Lung (tissue), 12 donors: Measurements from ENCODE around the gene RNFT2. TPM values are rescaled to one million over a fixed set of nuclear protein-coding genes. Genes with fewer than 3 reads are reported as not detected.

ENCODE experiments used
- ATAC-seq: fragments of 200-7000 bp; cut with Tn5 transposase; one replicate; pipeline ENCODE4 v1.9.1; 2020; ENCODE audit warnings: moderate number of reproducible peaks; ENCODE audit not compliant: insufficient read depth, low FRiP score
- DNase-seq, 3 donors: peaks; one replicate each; pipeline ENCODE4 v3.0.0-alpha.2; 2013 to 2017
- H3K27ac ChIP-seq, 2 donors: one replicate each; pipeline ENCODE4 v1.5.1; 2013; ENCODE audit warnings: mild to moderate bottlenecking in 2 of 2, moderate library complexity in 2 of 2, control low read depth in 1 of 2, inconsistent platforms in 1 of 2, low read depth in 1 of 2, low read length in 1 of 2
- H3K27me3 ChIP-seq, 3 donors: one replicate each; pipeline ENCODE4 v1.5.1; 2013; ENCODE audit warnings: low read length in 2 of 3; ENCODE audit not compliant: control insufficient read depth in 3 of 3, insufficient read depth in 3 of 3
- H3K36me3 ChIP-seq, 4 donors: one replicate each; pipeline ENCODE4 v1.5.1; 2013; ENCODE audit warnings: low read length in 4 of 4, mild to moderate bottlenecking in 1 of 4, moderate library complexity in 1 of 4; ENCODE audit not compliant: control insufficient read depth in 4 of 4, insufficient read depth in 4 of 4
- H3K4me1 ChIP-seq, 5 donors: one replicate each; pipeline ENCODE4 v1.5.1; 2013; ENCODE audit warnings: low read length in 5 of 5, mild to moderate bottlenecking in 2 of 5, moderate library complexity in 1 of 5; ENCODE audit not compliant: control insufficient read depth in 5 of 5, insufficient read depth in 5 of 5
- H3K4me3 ChIP-seq: one replicate; pipeline ENCODE4 v1.5.1; 2013; ENCODE audit warnings: mild to moderate bottlenecking, control low read depth, moderate library complexity
- H3K9ac ChIP-seq, 2 donors: one replicate each; pipeline ENCODE4 v1.5.1; 2013; ENCODE audit warnings: low read length in 2 of 2, control low read depth in 1 of 2; ENCODE audit not compliant: insufficient read depth in 1 of 2
- H3K9me3 ChIP-seq, 4 donors: one replicate each; pipeline ENCODE4 v1.5.1; 2013; ENCODE audit warnings: low read length in 3 of 4, mild to moderate bottlenecking in 1 of 4, moderate library complexity in 1 of 4; ENCODE audit not compliant: control insufficient read depth in 4 of 4, insufficient read depth in 3 of 4
- CTCF ChIP-seq: IDR thresholded peaks from 2 replicates; pipeline ENCODE4 v1.5.1; 2012; ENCODE audit warnings: mild to moderate bottlenecking; ENCODE audit errors: control extremely low read depth, extremely low read depth
- WGBS, 2 donors: extraction: QIAGEN DNeasy Blood & Tissue Kit; methylation state at CpG; one replicate each; pipeline ENCODE4 v1.1.7; 2013; 5-methylcytosine and 5-hydroxymethylcytosine counted together
- polyA plus RNA-seq, 2 donors: library from polyadenylated mRNA; stranded (reverse); fragments of 200-250 nt; gene quantifications; one replicate each; pipeline ENCODE4 v1.2.1, GENCODE V29; 2013
- total RNA-seq, 2 donors: library from RNA; depleted of rRNA in 1 of 2; stranded (reverse); fragments of >200 nt in 1 of 2; gene quantifications; one replicate each; pipeline ENCODE4 v1.2.1, GENCODE V29; 2014 to 2021
- donor health status: control.
- donor health status: control.
- donor health status: Bipolar disorder and iron deficiency.
- donor health status: healthy.
- donor health status: DM: yes; HTN: yes; CAD: no.

The RNFT2 gene
- total and polyA plus RNA-seq, 4 donors: 0.37 to 4.9 (median 2.2) TPM

- H3K27me3 ChIP-seq: peaks cover 7 to 74% (median 70%) of the 10 kb centered on the region in 3 donors
- WGBS, 2 donors: 0 to 1% methylated on average over 41 to 65 of the region's 65 CpGs
- DNase-seq (peak; percentile 29 to 63 (median 40)), ATAC-seq (peak; percentile 45)
- peaks cover 0 to 5% (median 0%) of the 10 kb centered on the region in 4 donors for H3K9me3 ChIP-seq
- no peak overlapping the region for H3K9ac ChIP-seq
- H3K4me3 ChIP-seq: no peak overlapping the region
- peaks cover 0 to 22% (median 17%) of the 10 kb centered on the region in 5 donors for H3K4me1 ChIP-seq
- TF ChIP-seq CTCF: no peak
- H3K27ac ChIP-seq: no peak overlapping the region
- H3K36me3 ChIP-seq: no peaks in the 10 kb centered on the region
Observed at GRCh38 chr12:116880817-116881324, 142.8 kb downstream of the RNFT2 start.

- H3K27me3 ChIP-seq: peaks cover 7 to 68% (median 66%) of the 10 kb centered on the region in 3 donors
- peak within 1 kb of the TSS in 1 of 2 donors; percentile 3 for H3K9ac ChIP-seq
- WGBS, 2 donors: 1% methylated on average over 49 of the region's 49 CpGs
- peaks cover 0 to 2% (median 0%) of the 10 kb centered on the region in 4 donors for H3K9me3 ChIP-seq
- DNase-seq (peak in 2 of 3 donors; percentile 18 to 40), ATAC-seq (no peak)
- no peak for TF ChIP-seq CTCF
- H3K4me3 ChIP-seq: no peak within 1 kb of the TSS
- H3K27ac ChIP-seq: no peak within 1 kb of the TSS
- no peaks in the 10 kb centered on the region for H3K36me3 ChIP-seq
- H3K4me1 ChIP-seq: peaks cover 0 to 22% (median 14%) of the 10 kb centered on the region in 5 donors
Observed at GRCh38 chr12:116881325-116881876, 143.3 kb downstream of the RNFT2 start, which contains the start of gene HRK. TSS of gene HRK (minus strand) at chr12:116881441. CDS start at chr12:116881307, 134 bp downstream.

- H3K4me1 ChIP-seq: peaks cover 0 to 22% (median 14%) of the 10 kb centered on the region in 5 donors
- no peak overlapping the region for H3K4me3 ChIP-seq
- ATAC-seq (no peak), DNase-seq (peak in 1 of 3 donors; percentile 11)
- H3K9me3 ChIP-seq: peaks cover 0 to 2% (median 0%) of the 10 kb centered on the region in 4 donors
- WGBS, 2 donors: 5 to 7% methylated on average over 29 of the region's 29 CpGs
- H3K9ac ChIP-seq: peak overlapping the region in 1 of 2 donors; percentile 3
- TF ChIP-seq CTCF: no peak
- no peak overlapping the region for H3K27ac ChIP-seq
- no peaks in the 10 kb centered on the region for H3K36me3 ChIP-seq
- H3K27me3 ChIP-seq: peaks cover 7 to 64% (median 61%) of the 10 kb centered on the region in 3 donors
Observed at GRCh38 chr12:116881877-116882507, 143.9 kb downstream of the RNFT2 start.
